Esophagus squamous epithelium (tissue), 5 donors: ENCODE results near the gene SNX20. TPM values are rescaled to one million over a fixed set of nuclear protein-coding genes. Genes with fewer than 3 reads are reported as not detected.
A peak's percentile ranks its signal among the peaks of the same experiment; 100 is the strongest.

Experiments
- DNase-seq: peaks from one replicate; lab custom pipeline; 2025; lab: John Stamatoyannopoulos, UW
- H3K27ac ChIP-seq, 4 donors: fragments of 200-600 bp; sonication (generic); one replicate each; pipeline ENCODE4 v1.5.1; 2016 to 2019; ENCODE audit warnings: mild to moderate bottlenecking in 1 of 4
- H3K27me3 ChIP-seq, 4 donors: fragments of 200-600 bp; sonication (generic); 1 replicate in 3 of 4; 2 replicates in 1 of 4; pipeline versions ENCODE4 v1.5.1 to v1.6.0; 2017 to 2021; ENCODE audit warnings: antibody characterized with exemption in 1 of 4
- H3K36me3 ChIP-seq, 3 donors: fragments of 200-600 bp; sonication (generic); one replicate each; pipeline ENCODE4 v1.5.1; 2016 to 2019
- H3K4me1 ChIP-seq, 3 donors: fragments of 200-600 bp; sonication (generic); one replicate each; pipeline ENCODE4 v1.5.1; 2017 to 2019
- H3K4me3 ChIP-seq, 4 donors: fragments of 200-600 bp; sonication (generic); 1 replicate in 3 of 4; 2 replicates in 1 of 4; pipeline ENCODE4 v1.5.1; 2016 to 2019; ENCODE audit warnings: mild to moderate bottlenecking in 2 of 4, moderate library complexity in 1 of 4
- H3K9me3 ChIP-seq, 3 donors: fragments of 200-600 bp; sonication (generic); one replicate each; pipeline ENCODE4 v1.5.1; 2016 to 2019
- POLR2A ChIP-seq, 4 donors: fragments of 450-650 bp; IDR thresholded peaks; one replicate each; pipeline ENCODE4 v1.6.1; 2017; ENCODE audit warnings: antibody characterized with exemption in 4 of 4, mild to moderate bottlenecking in 4 of 4, moderate library complexity in 3 of 4
- WGBS, 2 donors: methylation state at CpG; one replicate each; pipeline ENCODE4 v1.1.5; 2018; 5-methylcytosine and 5-hydroxymethylcytosine counted together
- intact Hi-C: fragments of 100-400 bp; cut with DNase I; formaldehyde crosslinking; loops from one replicate; pipeline ENCODE4 v1.15.0; 2022
- total RNA-seq, 4 donors: library from RNA; depleted of rRNA; stranded (reverse); fragments of >200 nt; gene quantifications; one replicate each; pipeline ENCODE4 v1.1.0, GENCODE V29; 2016
- TF ChIP-seq, protein P1 (sequence below), 6 experiments: fragments of 450-650 bp in 4 of 6; fragments of 200-600 bp in 2 of 6; sonication (generic) in 2 of 6; IDR thresholded peaks; one replicate each; pipeline ENCODE4 v1.5.1; 2016 to 2019; ENCODE audit warnings: antibody characterized with exemption in 6 of 6, mild to moderate bottlenecking in 4 of 6, moderate library complexity in 4 of 6
- donor health status: DM: yes; HTN: yes; CAD: no.

Gene SNX20
- total RNA-seq, 4 donors from 2014 or later = 0.38 to 2.9 (median 1.7) TPM

DNA sequence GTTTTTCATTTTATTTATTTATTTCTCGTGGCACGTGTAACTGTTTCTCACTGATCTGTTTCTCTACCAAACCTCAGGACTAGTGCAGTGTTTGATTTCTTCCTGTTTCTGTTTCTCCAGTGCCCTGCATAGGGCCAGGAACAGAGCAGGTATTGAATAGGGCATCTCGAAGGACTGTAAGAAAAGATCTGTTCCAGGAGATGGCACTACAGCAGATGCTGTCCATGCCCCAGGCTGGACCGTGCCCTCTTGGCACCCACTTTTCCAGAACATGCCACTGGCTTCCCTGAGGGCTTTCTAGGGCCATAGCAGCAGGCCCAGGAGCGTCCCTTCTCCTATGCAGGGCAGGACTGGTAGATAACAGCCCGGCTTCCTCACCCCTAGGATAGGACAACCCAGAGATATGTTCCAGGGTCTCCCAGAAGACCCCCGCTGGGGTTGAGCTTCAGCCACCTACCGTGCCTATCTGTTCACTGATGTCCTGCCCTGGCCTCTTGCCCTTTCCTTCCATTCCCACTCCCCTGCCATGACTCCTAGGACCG lies 4.4 kb downstream of the SNX20 start:
- WGBS, 2 donors = 73 to 77% methylated on average over 8 of the region's 9 CpGs
- H3K4me1 ChIP-seq = peaks cover 0 to 29% (median 6%) of the 10 kb centered on the region in 3 donors
- DNase-seq = no peak
- peaks cover 0 to 29% (median 0%) of the 10 kb centered on the region in 3 donors for H3K36me3 ChIP-seq
- TF ChIP-seq, protein P1, sequence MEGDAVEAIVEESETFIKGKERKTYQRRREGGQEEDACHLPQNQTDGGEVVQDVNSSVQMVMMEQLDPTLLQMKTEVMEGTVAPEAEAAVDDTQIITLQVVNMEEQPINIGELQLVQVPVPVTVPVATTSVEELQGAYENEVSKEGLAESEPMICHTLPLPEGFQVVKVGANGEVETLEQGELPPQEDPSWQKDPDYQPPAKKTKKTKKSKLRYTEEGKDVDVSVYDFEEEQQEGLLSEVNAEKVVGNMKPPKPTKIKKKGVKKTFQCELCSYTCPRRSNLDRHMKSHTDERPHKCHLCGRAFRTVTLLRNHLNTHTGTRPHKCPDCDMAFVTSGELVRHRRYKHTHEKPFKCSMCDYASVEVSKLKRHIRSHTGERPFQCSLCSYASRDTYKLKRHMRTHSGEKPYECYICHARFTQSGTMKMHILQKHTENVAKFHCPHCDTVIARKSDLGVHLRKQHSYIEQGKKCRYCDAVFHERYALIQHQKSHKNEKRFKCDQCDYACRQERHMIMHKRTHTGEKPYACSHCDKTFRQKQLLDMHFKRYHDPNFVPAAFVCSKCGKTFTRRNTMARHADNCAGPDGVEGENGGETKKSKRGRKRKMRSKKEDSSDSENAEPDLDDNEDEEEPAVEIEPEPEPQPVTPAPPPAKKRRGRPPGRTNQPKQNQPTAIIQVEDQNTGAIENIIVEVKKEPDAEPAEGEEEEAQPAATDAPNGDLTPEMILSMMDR (IDR thresholded peaks at IDR 0.05) = no peak
- no peak for TF ChIP-seq POLR2A (IDR thresholded peaks at IDR 0.05)
- H3K4me3 ChIP-seq = no peak overlapping the region
- H3K27ac ChIP-seq = no peak overlapping the region
- intact Hi-C loops = no loop called here
- peaks cover 0 to 23% (median 16%) of the 10 kb centered on the region in 3 donors for H3K9me3 ChIP-seq
- peaks cover 0 to 5% (median 0%) of the 10 kb centered on the region in 4 donors for H3K27me3 ChIP-seq

DNA sequence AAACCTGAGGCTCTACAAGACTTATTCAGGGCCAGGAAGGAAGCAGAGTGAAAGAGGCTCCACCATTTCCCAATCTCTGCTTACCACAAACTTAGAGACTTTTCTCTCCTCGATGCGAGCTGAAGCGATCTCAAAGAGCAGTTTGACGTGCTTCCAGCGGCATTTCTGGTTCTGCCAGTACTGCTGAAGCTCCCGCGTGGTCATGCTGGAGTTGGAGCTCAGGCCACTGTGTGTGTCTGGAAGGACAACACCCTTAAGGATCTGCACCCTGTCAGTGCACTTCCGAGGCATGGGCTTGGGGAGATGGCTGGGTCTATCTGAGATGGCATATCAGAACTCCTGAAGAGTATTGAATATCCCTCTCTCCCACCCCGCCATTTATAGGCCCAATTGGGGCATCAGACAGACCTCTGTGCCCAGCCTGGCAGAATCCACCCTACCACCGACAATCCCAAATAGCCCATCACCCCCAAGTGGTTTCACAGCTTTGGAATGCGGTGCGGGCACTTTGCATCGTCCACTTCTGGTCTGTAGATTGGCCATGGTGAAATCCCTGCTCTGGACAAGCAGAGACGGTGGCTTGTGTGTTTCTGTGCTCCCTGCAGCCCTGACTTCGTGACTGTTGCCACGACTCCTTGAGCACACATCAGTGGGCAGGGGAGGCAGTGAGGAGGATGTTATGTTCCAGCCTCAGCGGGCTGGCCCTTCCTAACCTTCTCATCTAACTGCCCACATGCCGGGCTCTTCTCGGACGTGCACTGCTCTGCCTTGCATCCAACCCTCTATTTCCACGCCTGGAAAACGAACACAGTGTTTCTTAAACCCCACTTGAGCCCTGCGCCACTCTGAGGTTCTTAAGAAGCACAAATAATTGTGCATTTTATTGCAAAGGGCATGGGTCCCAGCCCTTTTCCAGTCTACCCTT lies 5.2 kb downstream of the SNX20 start:
- H3K27ac ChIP-seq = peak overlapping the region; percentile 21 to 81 (median 62)
- peaks cover 0 to 5% (median 0%) of the 10 kb centered on the region in 4 donors for H3K27me3 ChIP-seq
- peaks cover 0 to 31% (median 0%) of the 10 kb centered on the region in 3 donors for H3K36me3 ChIP-seq
- H3K9me3 ChIP-seq = peaks cover 0 to 26% (median 24%) of the 10 kb centered on the region in 3 donors
- TF ChIP-seq, protein P1 (IDR thresholded peaks at IDR 0.05) = no peak
- TF ChIP-seq POLR2A (IDR thresholded peaks at IDR 0.05) = no peak
- peaks cover 0 to 29% (median 6%) of the 10 kb centered on the region in 3 donors for H3K4me1 ChIP-seq
- 75 to 78% methylated on average over 15 to 18 of the region's 23 CpGs for WGBS, 2 donors
- intact Hi-C loops = no loop called here
- no peak overlapping the region for H3K4me3 ChIP-seq
- no peak for DNase-seq

DNA sequence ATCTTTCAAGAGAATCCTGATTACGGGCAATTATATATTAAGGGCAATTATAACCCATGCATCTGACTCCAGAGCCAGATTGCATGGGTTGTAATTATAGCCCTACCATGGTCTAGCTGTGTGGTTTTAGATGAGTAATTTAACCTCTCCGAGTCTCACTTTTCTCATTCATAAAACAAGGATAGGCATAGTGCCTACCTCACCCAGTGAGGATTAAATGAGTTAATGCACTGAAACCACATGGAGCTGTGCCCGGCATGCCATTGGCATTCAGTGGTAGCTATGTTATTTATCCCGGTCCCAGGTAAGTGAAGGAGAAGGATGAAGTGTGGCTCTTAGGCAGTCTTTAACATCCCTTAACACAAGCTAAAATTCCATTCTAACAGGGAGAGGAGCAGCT lies 6.3 kb downstream of the SNX20 start:
- H3K27me3 ChIP-seq = peaks cover 0 to 5% (median 0%) of the 10 kb centered on the region in 4 donors
- no peak for TF ChIP-seq POLR2A (IDR thresholded peaks at IDR 0.05)
- TF ChIP-seq, protein P1 (IDR thresholded peaks at IDR 0.05) = no peak
- H3K9me3 ChIP-seq = peaks cover 0 to 26% (median 24%) of the 10 kb centered on the region in 3 donors
- peaks cover 0 to 31% (median 0%) of the 10 kb centered on the region in 3 donors for H3K36me3 ChIP-seq
- peaks cover 0 to 29% (median 6%) of the 10 kb centered on the region in 3 donors for H3K4me1 ChIP-seq
- H3K4me3 ChIP-seq = no peak overlapping the region
- WGBS, 2 donors = 31 to 53% methylated on average over 3 to 4 of the region's 4 CpGs
- peak overlapping the region in 3 of 4 donors; percentile 57 to 81 (median 66) for H3K27ac ChIP-seq
- intact Hi-C loops = no loop called here
- no peak for DNase-seq

DNA sequence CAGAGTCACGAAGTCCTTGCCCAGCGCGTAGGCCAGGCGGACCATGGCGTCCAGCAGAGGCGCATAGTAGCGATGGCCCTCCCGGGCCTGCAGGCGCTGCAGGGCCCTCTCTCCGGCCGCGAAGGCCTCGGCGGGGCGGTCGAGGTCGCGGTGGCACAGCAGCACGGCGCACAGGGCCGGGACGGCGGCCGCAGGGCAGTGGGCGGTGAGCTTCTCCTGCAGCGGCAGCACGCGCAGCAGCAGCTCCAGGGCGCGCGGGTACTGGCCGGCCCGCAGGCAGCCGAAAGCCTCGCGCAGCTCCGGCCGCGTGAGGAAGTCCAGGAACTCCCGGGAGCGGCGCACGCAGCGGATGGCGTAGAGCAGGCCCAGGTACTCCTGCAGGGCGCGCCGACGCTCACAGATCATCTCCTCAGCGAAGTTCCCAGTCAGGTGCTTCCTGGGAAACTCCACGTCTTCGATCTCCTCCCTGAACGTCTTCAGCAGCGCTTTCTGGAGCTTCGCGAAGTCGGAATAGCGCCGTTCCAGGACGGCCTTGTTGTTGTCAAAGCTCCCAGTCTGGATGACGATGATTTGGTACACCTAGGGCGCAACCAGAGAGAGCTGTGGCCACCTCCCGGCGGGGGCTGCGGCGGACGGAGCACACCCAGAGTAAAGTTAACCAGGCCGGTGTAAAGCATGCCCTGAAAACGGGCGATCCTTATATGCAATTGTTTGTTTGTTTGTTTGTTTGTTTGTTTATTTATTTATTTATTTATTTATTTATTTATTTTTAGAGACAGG lies 7.4 kb downstream of the SNX20 start:
- TF ChIP-seq, protein P1 (IDR thresholded peaks at IDR 0.05) = no peak
- TF ChIP-seq POLR2A (IDR thresholded peaks at IDR 0.05) = no peak
- peaks cover 8 to 40% (median 10%) of the 10 kb centered on the region in 3 donors for H3K4me1 ChIP-seq
- no peak overlapping the region for H3K27ac ChIP-seq
- H3K36me3 ChIP-seq = peaks cover 0 to 31% (median 0%) of the 10 kb centered on the region in 3 donors
- no peak overlapping the region for H3K4me3 ChIP-seq
- peaks cover 0 to 26% (median 24%) of the 10 kb centered on the region in 3 donors for H3K9me3 ChIP-seq
- H3K27me3 ChIP-seq = peaks cover 0 to 5% (median 0%) of the 10 kb centered on the region in 4 donors
- DNase-seq = no peak
- intact Hi-C loops = no loop called here
- WGBS, 2 donors = 81 to 84% methylated on average over 18 to 27 of the region's 70 CpGs
